Subcutaneous adipose tissue (tissue), 4 donors: Measurements from ENCODE around the gene SLC28A3. TPM values are rescaled to one million over a fixed set of nuclear protein-coding genes. Genes with fewer than 3 reads are reported as not detected.

ENCODE experiments used
- CTCF ChIP-seq: fragments of 450-650 bp; IDR thresholded peaks from one replicate; pipeline ENCODE4 v1.5.1; 2016; ENCODE audit warnings: low read depth, mild to moderate bottlenecking, control low read depth, antibody characterized with exemption, moderate library complexity
- total RNA-seq, 4 donors: library from RNA; depleted of rRNA; stranded (reverse); fragments of >200 nt; gene quantifications; one replicate each; pipeline ENCODE4 v1.1.0, GENCODE V29; 2016

Gene SLC28A3
- total RNA-seq, 4 donors from 2014 or later: 0.16 to 3.2 (median 0.22) TPM; not detected in 1

- no peak for TF ChIP-seq CTCF
These were observed 101.2 kb downstream of the SLC28A3 start for GRCh38 chr9:84239343-84239742.

DNA sequence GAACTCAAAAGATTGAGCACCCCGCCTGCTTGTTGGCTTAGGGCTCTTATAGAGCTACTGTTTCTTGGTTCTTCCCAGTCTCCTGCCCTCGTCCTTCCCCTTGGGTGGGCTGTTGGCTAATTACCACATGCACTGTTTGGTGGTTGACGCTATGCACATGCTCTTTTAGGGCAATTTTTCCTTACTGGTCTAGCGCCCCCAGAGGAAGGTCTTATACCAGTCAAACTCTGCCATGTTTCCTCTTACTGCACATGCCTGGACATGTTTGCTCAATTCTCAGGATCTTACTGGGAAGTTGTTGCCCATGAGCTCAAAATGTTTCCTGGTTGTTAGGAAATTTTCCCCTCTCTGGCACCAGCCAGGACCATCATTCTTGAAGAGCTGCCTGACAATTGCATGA is 101.9 kb downstream of the SLC28A3 start:
- TF ChIP-seq CTCF: no peak

DNA sequence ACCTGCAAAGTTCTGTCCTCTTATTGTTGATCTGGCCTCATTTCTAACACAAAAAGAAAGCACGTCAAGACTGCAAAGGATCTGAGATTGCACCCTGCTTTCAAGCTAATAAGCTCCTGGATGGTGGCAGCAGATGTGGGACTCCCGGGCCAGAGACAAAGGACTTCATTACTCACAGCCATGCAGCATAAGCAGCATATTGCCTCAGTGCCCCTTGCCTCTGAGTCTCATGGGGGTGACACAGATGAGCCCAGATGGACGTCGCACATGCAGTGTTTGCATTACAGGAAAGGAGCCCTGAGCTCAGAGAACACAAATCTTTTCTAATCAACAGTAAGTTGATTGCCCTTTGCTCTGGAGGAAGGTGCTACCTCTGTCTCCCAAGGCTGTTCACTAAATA is 105.0 kb downstream of the SLC28A3 start:
- no peak for TF ChIP-seq CTCF

DNA sequence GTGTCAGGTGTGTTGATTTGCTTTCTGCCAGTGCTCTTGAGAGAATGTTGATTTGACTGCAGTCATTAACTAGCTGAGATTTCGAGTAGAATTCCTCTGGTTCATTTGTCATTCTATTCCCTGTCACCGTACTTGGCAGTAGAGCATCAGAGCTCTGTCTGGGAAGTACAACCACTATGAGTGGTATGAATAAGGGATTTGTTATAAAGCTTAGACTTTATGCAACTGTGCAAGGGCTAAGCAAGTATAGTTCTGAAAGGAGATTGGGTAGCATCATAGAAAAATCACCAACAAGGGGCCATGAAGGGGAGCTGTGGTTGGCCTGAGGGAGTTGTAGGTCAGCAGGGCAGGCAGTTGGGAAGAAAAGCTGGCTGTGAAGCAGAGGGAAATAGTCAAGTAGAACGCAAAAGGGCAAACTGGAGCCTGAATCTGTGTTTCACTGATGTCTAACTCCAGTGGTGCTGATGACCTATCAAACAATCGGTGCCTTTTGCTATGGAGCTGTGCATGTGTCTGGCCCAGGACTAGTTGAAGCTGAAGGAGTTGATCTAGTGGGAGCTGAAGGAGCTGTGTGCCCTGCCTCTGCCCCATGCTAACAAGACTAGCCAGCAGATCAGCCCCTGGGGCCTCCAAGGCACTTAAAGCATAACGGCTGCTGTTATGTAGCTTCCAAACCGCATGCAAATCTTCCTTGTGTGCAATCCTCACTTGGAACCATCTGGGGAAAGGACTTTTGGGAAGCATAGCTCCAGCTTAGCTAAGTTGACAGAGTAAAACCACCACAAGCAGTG is 110.0 kb downstream of the SLC28A3 start:
- TF ChIP-seq CTCF: no peak

- TF ChIP-seq CTCF: no peak
These were observed 111.4 kb downstream of the SLC28A3 start for GRCh38 chr9:84229191-84229590.

- no peak for TF ChIP-seq CTCF
These were observed 112.3 kb downstream of the SLC28A3 start for GRCh38 chr9:84228130-84228720.

GRCh38 chr9:84226126-84226525 is 114.4 kb downstream of the SLC28A3 start:
- no peak for TF ChIP-seq CTCF
